SU-DHL-6 (cell line): ENCODE results near the gene SLC25A47.

Experiments
- EZH2phosphoT487 ChIP-seq: fragments of 200-600 bp; sonication (generic), shearing (Covaris generic); conservative IDR thresholded peaks from 2 replicates; pipeline ENCODE4 v1.6.1; 2018; ENCODE audit warnings: mild to moderate bottlenecking, antibody characterized with exemption, low read length, moderate library complexity, mixed read lengths
- TF ChIP-seq, protein P1 (sequence below): fragments of 200-600 bp; sonication (generic); IDR thresholded peaks from one replicate; pipeline ENCODE4 v1.5.1; 2017; ENCODE audit warnings: antibody characterized with exemption, mild to moderate bottlenecking, low read length, moderate library complexity; ENCODE audit not compliant: insufficient read depth, poor library complexity, severe bottlenecking

DNA sequence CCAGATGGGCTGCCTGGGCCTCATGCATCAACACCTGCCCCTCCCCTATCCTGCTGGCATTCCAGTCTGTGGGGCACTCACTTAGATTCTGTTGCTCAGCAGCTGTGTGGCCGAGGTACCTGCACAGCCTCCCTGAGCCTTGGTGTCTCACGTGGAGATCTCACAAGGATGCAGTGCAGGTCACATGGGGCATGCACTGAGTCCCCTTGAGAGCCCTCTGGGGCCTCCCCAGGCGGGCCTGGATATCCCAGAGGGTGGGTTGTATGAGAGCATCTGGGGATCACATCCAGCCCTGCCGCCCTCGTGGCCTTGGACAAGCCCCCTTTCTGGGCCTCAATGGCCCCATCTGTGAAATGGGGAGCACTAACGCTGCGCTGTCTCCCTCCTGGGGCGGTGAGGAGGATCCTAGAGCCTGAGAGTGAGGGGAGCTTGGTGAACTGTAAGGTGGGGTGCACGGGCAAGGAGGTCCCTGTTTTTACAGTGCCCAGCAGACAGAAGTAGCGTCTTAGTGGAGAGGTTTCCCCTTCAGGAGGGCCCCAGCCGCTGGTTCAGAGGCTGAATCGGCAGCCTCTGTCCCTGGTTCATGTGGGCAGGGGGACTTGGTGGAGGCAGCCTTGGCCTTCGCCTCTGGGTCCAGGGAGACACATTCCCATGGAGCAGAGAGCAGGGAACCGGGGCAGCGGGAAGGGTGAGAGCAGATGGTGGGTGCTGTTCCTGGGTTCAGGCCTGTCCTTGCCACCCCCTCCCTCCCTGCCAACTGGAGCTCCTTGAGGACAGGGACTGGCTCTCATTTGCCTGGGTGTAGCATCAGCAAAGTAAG is 791 bp upstream of the SLC25A47 start:
- TF ChIP-seq, protein P1, sequence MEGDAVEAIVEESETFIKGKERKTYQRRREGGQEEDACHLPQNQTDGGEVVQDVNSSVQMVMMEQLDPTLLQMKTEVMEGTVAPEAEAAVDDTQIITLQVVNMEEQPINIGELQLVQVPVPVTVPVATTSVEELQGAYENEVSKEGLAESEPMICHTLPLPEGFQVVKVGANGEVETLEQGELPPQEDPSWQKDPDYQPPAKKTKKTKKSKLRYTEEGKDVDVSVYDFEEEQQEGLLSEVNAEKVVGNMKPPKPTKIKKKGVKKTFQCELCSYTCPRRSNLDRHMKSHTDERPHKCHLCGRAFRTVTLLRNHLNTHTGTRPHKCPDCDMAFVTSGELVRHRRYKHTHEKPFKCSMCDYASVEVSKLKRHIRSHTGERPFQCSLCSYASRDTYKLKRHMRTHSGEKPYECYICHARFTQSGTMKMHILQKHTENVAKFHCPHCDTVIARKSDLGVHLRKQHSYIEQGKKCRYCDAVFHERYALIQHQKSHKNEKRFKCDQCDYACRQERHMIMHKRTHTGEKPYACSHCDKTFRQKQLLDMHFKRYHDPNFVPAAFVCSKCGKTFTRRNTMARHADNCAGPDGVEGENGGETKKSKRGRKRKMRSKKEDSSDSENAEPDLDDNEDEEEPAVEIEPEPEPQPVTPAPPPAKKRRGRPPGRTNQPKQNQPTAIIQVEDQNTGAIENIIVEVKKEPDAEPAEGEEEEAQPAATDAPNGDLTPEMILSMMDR: no peak
- no peak for TF ChIP-seq EZH2phosphoT487
